RWPE1 (cell line): ENCODE results near the gene MOB3A.

ENCODE experiments used
- CTCF ChIA-PET: fragments of 350-600 bp; sonication (Branson Sonifier 250); formaldehyde crosslinking; extraction: SDS; loops from one replicate; lab custom pipeline; 2021; lab: Yijun Ruan, JAX
- POLR2A ChIA-PET: fragments of 400-600 bp; formaldehyde crosslinking; extraction: SDS; loops from one replicate; lab custom pipeline; 2020; ENCODE audit warnings: antibody characterized with exemption; ENCODE audit not compliant: low non-redundant PET; lab: Yijun Ruan, JAX
- DNase-seq: peaks from one replicate; pipeline ENCODE4 v3.0.0; 2012; ENCODE audit warnings: low spot score
- H3K27ac ChIP-seq: fragments of 450-650 bp; 2 replicates; pipeline ENCODE4 v1.5.1; 2017
- TF ChIP-seq, protein P1 (sequence below): fragments of 450-650 bp; conservative IDR thresholded peaks from 2 replicates; pipeline ENCODE4 v1.5.1; 2017; ENCODE audit warnings: low read depth, mild to moderate bottlenecking

Gene MOB3A

DNA sequence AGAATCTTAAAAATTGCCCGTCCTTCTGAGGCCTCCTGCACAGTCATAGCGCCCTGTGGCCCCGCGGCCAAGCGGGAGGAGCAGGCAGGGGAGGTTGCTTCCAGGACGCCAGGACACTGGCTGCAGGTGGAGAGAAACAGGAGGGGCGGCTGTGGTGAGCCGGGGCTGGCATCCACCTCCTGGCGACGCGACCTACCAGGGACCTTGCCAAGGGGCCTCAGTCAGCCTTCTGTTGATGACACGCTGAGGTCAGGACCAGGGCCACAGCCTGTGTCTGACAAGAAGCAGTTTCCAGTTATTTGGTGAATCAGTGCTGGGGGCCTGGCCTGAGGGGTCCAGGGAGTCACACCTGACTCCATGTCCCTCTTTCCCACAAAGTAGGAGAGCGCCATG, 31.7 kb downstream of the MOB3A start:
- ChIA-PET POLR2A (no interaction called here), CTCF (no interaction called here)
- peak overlapping the region; percentile 100 for H3K27ac ChIP-seq
- DNase-seq, result no peak
- TF ChIP-seq, protein P1, sequence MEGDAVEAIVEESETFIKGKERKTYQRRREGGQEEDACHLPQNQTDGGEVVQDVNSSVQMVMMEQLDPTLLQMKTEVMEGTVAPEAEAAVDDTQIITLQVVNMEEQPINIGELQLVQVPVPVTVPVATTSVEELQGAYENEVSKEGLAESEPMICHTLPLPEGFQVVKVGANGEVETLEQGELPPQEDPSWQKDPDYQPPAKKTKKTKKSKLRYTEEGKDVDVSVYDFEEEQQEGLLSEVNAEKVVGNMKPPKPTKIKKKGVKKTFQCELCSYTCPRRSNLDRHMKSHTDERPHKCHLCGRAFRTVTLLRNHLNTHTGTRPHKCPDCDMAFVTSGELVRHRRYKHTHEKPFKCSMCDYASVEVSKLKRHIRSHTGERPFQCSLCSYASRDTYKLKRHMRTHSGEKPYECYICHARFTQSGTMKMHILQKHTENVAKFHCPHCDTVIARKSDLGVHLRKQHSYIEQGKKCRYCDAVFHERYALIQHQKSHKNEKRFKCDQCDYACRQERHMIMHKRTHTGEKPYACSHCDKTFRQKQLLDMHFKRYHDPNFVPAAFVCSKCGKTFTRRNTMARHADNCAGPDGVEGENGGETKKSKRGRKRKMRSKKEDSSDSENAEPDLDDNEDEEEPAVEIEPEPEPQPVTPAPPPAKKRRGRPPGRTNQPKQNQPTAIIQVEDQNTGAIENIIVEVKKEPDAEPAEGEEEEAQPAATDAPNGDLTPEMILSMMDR, result no peak

GRCh38 chr19:2063824-2064223, 32.3 kb downstream of the MOB3A start:
- POLR2A ChIA-PET, result no interaction called here
- TF ChIP-seq, protein P1, result no peak
- DNase-seq, result no peak
- CTCF ChIA-PET, result no interaction called here
- peak overlapping the region; percentile 100 for H3K27ac ChIP-seq

DNA sequence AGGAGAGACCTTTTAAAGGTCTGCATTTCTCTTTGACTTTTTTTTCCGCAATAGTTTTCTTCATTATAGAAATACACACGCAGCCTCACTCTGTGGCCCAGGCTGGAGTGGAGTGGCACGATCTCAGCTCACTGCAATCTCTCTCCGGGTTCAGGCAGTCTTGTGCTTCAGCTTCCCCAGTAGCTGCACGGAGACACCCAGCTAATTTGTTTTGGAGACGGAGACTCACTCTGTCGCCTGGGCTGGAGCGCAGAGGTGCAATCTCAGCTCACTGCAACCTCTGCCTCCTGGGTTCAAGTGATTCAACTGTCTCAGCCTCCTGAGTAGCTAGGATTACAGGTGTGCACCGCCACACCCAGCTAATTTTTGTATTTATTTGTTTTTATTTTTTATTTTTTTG, 33.4 kb downstream of the MOB3A start:
- ChIA-PET POLR2A (no interaction called here), CTCF (interaction anchor here (0.6 to 1.0 kb wide), 2 partner anchors 15 to 132 kb away, joined by 3 read pairs; no protein-coding TSS in a partner anchor)
- TF ChIP-seq, protein P1, result no peak
- H3K27ac ChIP-seq, result peak overlapping the region; percentile 100
- DNase-seq, result no peak

DNA sequence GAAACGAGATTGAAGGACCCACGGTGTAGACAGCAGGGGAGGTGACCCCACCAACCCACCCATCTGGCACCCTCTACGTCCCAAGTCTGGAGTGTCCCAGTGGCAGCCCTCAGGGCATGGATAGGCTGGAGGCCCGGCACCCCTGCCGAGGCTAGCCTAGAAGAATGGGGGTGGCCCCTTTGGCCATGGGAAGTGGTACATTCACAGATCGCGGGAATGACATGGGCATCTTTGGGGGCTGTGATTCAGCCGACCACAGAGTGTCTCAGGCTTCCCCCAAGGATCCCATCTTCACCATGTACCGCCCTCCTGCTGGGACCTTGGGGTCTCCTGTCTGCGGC, 33.8 kb downstream of the MOB3A start:
- ChIA-PET POLR2A (no interaction called here), CTCF (interaction anchor here (0.6 to 1.1 kb wide), 3 partner anchors 8 to 131 kb away, joined by 3 read pairs; no protein-coding TSS in a partner anchor)
- TF ChIP-seq, protein P1, result no peak
- no peak for DNase-seq
- H3K27ac ChIP-seq, result peak overlapping the region; percentile 100

DNA sequence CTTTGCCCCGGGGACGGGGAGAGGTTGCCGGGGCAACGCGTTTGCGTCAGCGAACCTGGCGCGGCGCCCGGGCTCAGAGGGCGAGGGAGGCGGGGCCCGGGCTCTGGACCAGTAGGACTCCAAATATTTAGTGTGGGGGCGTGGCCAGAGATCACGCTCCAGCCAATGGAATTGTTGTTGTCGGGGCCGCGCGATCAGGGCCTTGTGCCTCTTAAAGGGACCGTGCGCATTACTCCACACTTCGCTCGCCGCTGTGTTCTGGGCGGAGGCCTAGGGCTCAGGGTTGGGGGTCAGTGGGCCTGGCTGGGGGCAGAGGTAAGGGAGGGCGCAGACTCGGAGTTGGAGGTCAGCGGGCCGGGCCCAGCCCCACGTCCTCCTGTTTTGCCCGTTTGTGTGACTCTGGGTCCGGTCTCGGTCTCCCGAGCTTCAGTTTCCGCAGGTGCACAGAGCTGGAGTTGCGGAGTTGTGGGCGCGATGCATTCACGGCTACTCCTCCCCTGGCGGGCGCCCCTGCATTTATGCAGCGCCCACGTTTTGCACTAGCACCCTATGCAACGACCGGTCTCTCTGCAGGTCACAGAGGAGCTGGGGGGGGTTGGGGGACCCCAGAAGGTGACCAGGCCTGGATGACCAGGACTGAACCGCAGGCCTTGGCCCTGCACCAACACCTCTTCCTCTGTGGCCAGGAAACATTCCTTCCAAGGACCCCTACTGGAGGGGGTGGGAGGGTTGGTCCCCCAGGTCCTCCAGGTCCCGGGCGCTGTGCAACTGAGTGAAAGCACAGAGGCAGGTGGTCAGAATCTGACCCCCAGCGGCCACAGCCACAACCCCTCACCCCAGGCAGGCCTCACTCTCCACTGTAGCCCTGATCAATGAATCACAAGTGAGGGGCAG, 34.4 kb downstream of the MOB3A start:
- CTCF ChIA-PET, result interaction anchor here (1.1 kb wide), 1 partner anchor 8 kb away, joined by 3 read pairs; no protein-coding TSS in a partner anchor

GRCh38 chr19:2060884-2061494, 35.1 kb downstream of the MOB3A start:
- POLR2A ChIA-PET, result interaction anchor here (1.1 kb wide), 1 partner anchor 11 kb away, joined by 4 read pairs; no protein-coding TSS in a partner anchor
- TF ChIP-seq, protein P1, result no peak
- peak overlapping the region; percentile 100 for H3K27ac ChIP-seq
- peak; percentile 44 for DNase-seq
- CTCF ChIA-PET, result interaction anchor here (1.0 to 1.1 kb wide), 2 partner anchors 9 kb away, joined by 3 to 4 read pairs; no protein-coding TSS in a partner anchor

More for the DNA sequence above, 34.4 kb downstream of the MOB3A start:
- DNase-seq, result peak; percentile 98
- peak overlapping the region; percentile 100 for H3K27ac ChIP-seq
- POLR2A ChIA-PET, result interaction anchor here (1.1 kb wide), 1 partner anchor 12 kb away, joined by 4 read pairs; no protein-coding TSS in a partner anchor
- TF ChIP-seq, protein P1, result no peak
